A549 (cell line): ENCODE measurements around the gene FBF1.

Experiments
- ESRRA ChIP-seq: fragments of 150-350 bp; IDR thresholded peaks from 2 replicates; pipeline ENCODE4 v1.6.1; 2014; ENCODE audit warnings: mild to moderate bottlenecking, low read length, borderline replicate concordance
- MYC ChIP-seq: IDR thresholded peaks from 2 replicates; pipeline ENCODE4 v1.6.1; 2012; ENCODE audit warnings: mild to moderate bottlenecking, inconsistent platforms, low read length, improper control_type of control experiment, borderline replicate concordance
- USF2 ChIP-seq: fragments of 450-650 bp; IDR thresholded peaks from 2 replicates; pipeline ENCODE4 v1.6.1; 2014; ENCODE audit warnings: antibody characterized with exemption

- TF ChIP-seq ESRRA (no peak), MYC (no peak), USF2 (no peak)
Observed at GRCh38 chr17:75987041-75987440, 46.2 kb upstream of the FBF1 start.
